Endothelial cell of umbilical vein (primary cell): Measurements from ENCODE around the gene GPR78. TPM values are rescaled to one million over a fixed set of nuclear protein-coding genes. Genes with fewer than 3 reads are reported as not detected.

ENCODE experiments used
- BruUV-seq: library from RNA; stranded (reverse); fragments of 400-500 nt; replicated peaks from 2 replicates; lab custom pipeline; 2021; lab: Mats Ljungman, UMichigan
- CTCF ChIA-PET: fragments of 300-600, 350-600 bp; sonication (Branson Sonifier 250); formaldehyde crosslinking; loops from one replicate; lab custom pipeline; 2021; ENCODE audit warnings: antibody characterized with exemption, inconsistent platforms; lab: Charles Lee
- POLR2A ChIA-PET: fragments of 300-600, 350-600 bp; sonication (Branson Sonifier 250); formaldehyde crosslinking; loops from one replicate; lab custom pipeline; 2021; ENCODE audit warnings: antibody characterized with exemption, inconsistent platforms; lab: Charles Lee
- DNase-seq: peaks from one replicate; pipeline ENCODE4 v3.0.0-alpha.2; 2011; ENCODE audit warnings: low read depth, low spot score
- FAIRE-seq: peaks from 2 replicates; lab custom pipeline; 2011; peaks lifted over from hg19 to GRCh38; lab: Jason Lieb, UNC
- H2AFZ ChIP-seq: 2 replicates; pipeline ENCODE4 v1.6.0; 2012; ENCODE audit warnings: low read depth, low read length, control low read depth, inconsistent platforms
- H3K27ac ChIP-seq: 2 replicates; pipeline ENCODE4 v1.5.1; 2011; ENCODE audit warnings: low read depth, mild to moderate bottlenecking, control low read depth, low read length, moderate library complexity; ENCODE audit not compliant: insufficient read depth
- H3K27me3 ChIP-seq, 2 experiments: 2 replicates each; pipeline versions ENCODE4 v1.6.0 to v1.6.1; 2011; ENCODE audit warnings: low read length in 2 of 2, mixed read lengths in 1 of 2; ENCODE audit not compliant: control insufficient read depth in 2 of 2, insufficient read depth in 2 of 2
- H3K36me3 ChIP-seq, 2 experiments: 2 replicates in 1 of 2; 3 replicates in 1 of 2; pipeline ENCODE4 v1.5.1; 2011; ENCODE audit warnings: low read length in 2 of 2, mild to moderate bottlenecking in 1 of 2, moderate library complexity in 1 of 2; ENCODE audit not compliant: control insufficient read depth in 2 of 2, insufficient read depth in 2 of 2; ENCODE audit errors: extremely low read depth in 1 of 2
- H3K4me1 ChIP-seq: 3 replicates; pipeline ENCODE4 v1.5.1; 2011; ENCODE audit warnings: mild to moderate bottlenecking, low read length; ENCODE audit not compliant: control insufficient read depth, insufficient read depth; ENCODE audit errors: extremely low read depth
- H3K4me2 ChIP-seq: 2 replicates; pipeline ENCODE4 v1.6.1; 2011; ENCODE audit warnings: low read length, control low read depth, mixed read lengths; ENCODE audit not compliant: insufficient read depth
- H3K4me3 ChIP-seq, 3 experiments: fragments of 200-600 bp in 1 of 3; sonication (generic), shearing (Covaris generic) in 1 of 3; replicated peaks in 1 of 3; 2 replicates each; pipeline ENCODE4 v1.5.1; 2011 to 2016; ENCODE audit warnings: control low read depth in 3 of 3, low read length in 3 of 3, mild to moderate bottlenecking in 2 of 3, inconsistent platforms in 1 of 3, low read depth in 1 of 3, moderate library complexity in 1 of 3; ENCODE audit not compliant: insufficient read depth in 1 of 3
- H3K79me2 ChIP-seq: 2 replicates; pipeline ENCODE4 v1.6.0; 2012; ENCODE audit warnings: low read length, inconsistent platforms; ENCODE audit not compliant: control insufficient read depth, insufficient read depth
- H3K9ac ChIP-seq: replicated peaks from 2 replicates; pipeline ENCODE3; 2011; ENCODE audit warnings: low read length, control low read depth; ENCODE audit not compliant: insufficient read depth; ENCODE audit errors: extremely low read depth
- H3K9me1 ChIP-seq: replicated peaks from 3 replicates; pipeline ENCODE4 v1.6.0; 2011; ENCODE audit warnings: mild to moderate bottlenecking, low read length; ENCODE audit not compliant: control insufficient read depth, insufficient read depth; ENCODE audit errors: extremely low read depth
- H3K9me3 ChIP-seq: replicated peaks from 2 replicates; pipeline ENCODE4 v1.5.1; 2012; ENCODE audit warnings: low read length, inconsistent platforms; ENCODE audit not compliant: control insufficient read depth, insufficient read depth
- H4K20me1 ChIP-seq: replicated peaks from 2 replicates; pipeline ENCODE3; 2011; ENCODE audit warnings: mild to moderate bottlenecking, low read length; ENCODE audit not compliant: control insufficient read depth, insufficient read depth; ENCODE audit errors: extremely low read depth
- EZH2 ChIP-seq: IDR thresholded peaks from 2 replicates; pipeline ENCODE4 v1.6.1; 2012; ENCODE audit warnings: borderline replicate concordance, low read depth, mild to moderate bottlenecking, moderate library complexity, low read length, inconsistent platforms; ENCODE audit not compliant: severe bottlenecking
- FOS ChIP-seq: IDR thresholded peaks from 2 replicates; pipeline ENCODE4 v1.6.1; 2011; ENCODE audit warnings: mild to moderate bottlenecking, low read length, moderate library complexity, borderline replicate concordance; ENCODE audit not compliant: insufficient read depth
- GATA2 ChIP-seq: IDR thresholded peaks from 2 replicates; pipeline ENCODE4 v1.7.0; 2011; ENCODE audit warnings: low read depth, mild to moderate bottlenecking, moderate library complexity, mixed read lengths, low read length; ENCODE audit not compliant: insufficient read length, insufficient read depth
- JUN ChIP-seq: IDR thresholded peaks from 2 replicates; pipeline ENCODE4 v1.6.1; 2011; ENCODE audit warnings: borderline replicate concordance, low read depth; ENCODE audit not compliant: insufficient read length, insufficient read depth
- MYC ChIP-seq: IDR thresholded peaks from one replicate; pipeline ENCODE4 v1.6.1; 2011; ENCODE audit warnings: mild to moderate bottlenecking, low read depth, low read length
- POLR2A ChIP-seq: IDR thresholded peaks from 2 replicates; pipeline ENCODE4 v1.6.1; 2012; ENCODE audit warnings: low read depth, mild to moderate bottlenecking, control low read depth, low read length
- POLR2AphosphoS5 ChIP-seq: IDR thresholded peaks from 2 replicates; pipeline ENCODE4 v1.6.1; 2012; ENCODE audit warnings: low read depth, mild to moderate bottlenecking, control low read depth, low read length, moderate library complexity; ENCODE audit not compliant: insufficient read depth
- dilution Hi-C: fragments of 300-500 bp; cut with MboI; formaldehyde crosslinking; loops from one replicate; pipeline ENCODE4 v1.15.0; 2019; ENCODE audit warnings: low sequenced_read_pairs; ENCODE audit not compliant: extremely low pct_ligation_motif_present
- intact Hi-C: fragments of 100-400 bp; cut with micrococcal nuclease; formaldehyde crosslinking; loops from one replicate; pipeline ENCODE4 v1.10.0; 2022
- polyA plus RNA-seq, 4 experiments: library from polyadenylated mRNA; depleted of rRNA in 3 of 4; stranded (reverse) in 3 of 4; unstranded in 1 of 4; fragments of >200 nt; gene quantifications; 2 replicates each; pipeline versions ENCODE4 v1.2.1 to v1.2.3, GENCODE V29; 2011 to 2012; ENCODE audit warnings: missing spikeins in 1 of 4
- total RNA-seq: library from RNA; stranded (reverse); gene quantifications from 2 replicates; pipeline ENCODE4 v1.2.3, GENCODE V29; 2021
- TF ChIP-seq, protein P1 (sequence below): IDR thresholded peaks from 2 replicates; pipeline ENCODE4 v1.6.1; 2011; ENCODE audit not compliant: insufficient read depth, insufficient read length
- TF ChIP-seq, protein P2 (sequence below), 2 donors: IDR thresholded peaks; 1 replicate in 1 of 2; 2 replicates in 1 of 2; pipeline ENCODE4 v1.5.1; 2011; ENCODE audit warnings: low read length in 2 of 2, mild to moderate bottlenecking in 2 of 2, moderate library complexity in 2 of 2, control low read depth in 1 of 2, inconsistent platforms in 1 of 2, low read depth in 1 of 2; ENCODE audit not compliant: insufficient read depth in 1 of 2; ENCODE audit errors: extremely low read depth in 1 of 2

The GPR78 gene
- total and polyA plus RNA-seq, 2 donors (not counting 3 experiments of a cell fraction or from before 2014, with no cell fraction given) = not detected

DNA sequence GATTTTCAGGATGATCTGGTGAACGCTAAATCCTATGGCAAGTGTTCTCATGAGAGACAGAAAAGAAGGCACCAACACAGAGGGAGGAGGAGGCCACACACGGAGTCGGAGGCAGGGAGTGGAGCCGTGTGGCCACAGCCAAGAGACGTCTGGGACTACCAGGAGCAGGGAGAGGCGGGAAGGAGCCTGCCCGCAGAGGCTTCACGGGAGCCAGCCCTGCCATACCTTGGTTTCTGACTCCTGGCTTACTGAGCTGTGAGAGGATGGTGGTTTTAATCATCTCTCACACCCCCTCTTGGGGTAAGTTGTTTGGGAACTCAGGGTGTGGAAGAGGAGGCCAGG lies 33.5 kb upstream of the GPR78 start:
- POLR2A ChIA-PET = no interaction called here
- Histone ChIP-seq H4K20me1 (no peaks in the 10 kb centered on the region), H3K4me3 (no peak overlapping the region), H3K27me3 (no peaks in the 10 kb centered on the region), H3K79me2 (no peaks in the 10 kb centered on the region), H2AFZ (no peak overlapping the region), H3K9me3 (no peaks in the 10 kb centered on the region), H3K4me2 (no peak overlapping the region), H3K36me3 (no peaks in the 10 kb centered on the region), H3K27ac (no peak overlapping the region), H3K9me1 (no peaks in the 10 kb centered on the region), H3K4me1 (no peaks in the 10 kb centered on the region), H3K9ac (no peak overlapping the region)
- FAIRE-seq = no peak
- DNase-seq = no peak
- CTCF ChIA-PET = interaction anchor here (1.0 to 3.5 kb wide), 2 partner anchors 48 to 78 kb away, joined by 3 to 28 read pairs; no protein-coding TSS in a partner anchor
- intact Hi-C loops = loop anchor here (1.0 kb wide), 1 partner anchor 78 kb away; no protein-coding TSS in a partner anchor
- no TSS peak for BruUV-seq
- dilution Hi-C loops = no loop called here
- no peak for TF ChIP-seq MYC
- TF ChIP-seq, protein P1, sequence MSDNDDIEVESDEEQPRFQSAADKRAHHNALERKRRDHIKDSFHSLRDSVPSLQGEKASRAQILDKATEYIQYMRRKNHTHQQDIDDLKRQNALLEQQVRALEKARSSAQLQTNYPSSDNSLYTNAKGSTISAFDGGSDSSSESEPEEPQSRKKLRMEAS = no peak
- TF ChIP-seq GATA2 = no peak
- TF ChIP-seq FOS = no peak
- no peak for TF ChIP-seq POLR2A
- TF ChIP-seq EZH2 = no peak
- TF ChIP-seq JUN = no peak
- TF ChIP-seq, protein P2, sequence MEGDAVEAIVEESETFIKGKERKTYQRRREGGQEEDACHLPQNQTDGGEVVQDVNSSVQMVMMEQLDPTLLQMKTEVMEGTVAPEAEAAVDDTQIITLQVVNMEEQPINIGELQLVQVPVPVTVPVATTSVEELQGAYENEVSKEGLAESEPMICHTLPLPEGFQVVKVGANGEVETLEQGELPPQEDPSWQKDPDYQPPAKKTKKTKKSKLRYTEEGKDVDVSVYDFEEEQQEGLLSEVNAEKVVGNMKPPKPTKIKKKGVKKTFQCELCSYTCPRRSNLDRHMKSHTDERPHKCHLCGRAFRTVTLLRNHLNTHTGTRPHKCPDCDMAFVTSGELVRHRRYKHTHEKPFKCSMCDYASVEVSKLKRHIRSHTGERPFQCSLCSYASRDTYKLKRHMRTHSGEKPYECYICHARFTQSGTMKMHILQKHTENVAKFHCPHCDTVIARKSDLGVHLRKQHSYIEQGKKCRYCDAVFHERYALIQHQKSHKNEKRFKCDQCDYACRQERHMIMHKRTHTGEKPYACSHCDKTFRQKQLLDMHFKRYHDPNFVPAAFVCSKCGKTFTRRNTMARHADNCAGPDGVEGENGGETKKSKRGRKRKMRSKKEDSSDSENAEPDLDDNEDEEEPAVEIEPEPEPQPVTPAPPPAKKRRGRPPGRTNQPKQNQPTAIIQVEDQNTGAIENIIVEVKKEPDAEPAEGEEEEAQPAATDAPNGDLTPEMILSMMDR (IDR thresholded peaks at IDR 0.05; ENCODE audit: extremely low read depth in 1 of 2, insufficient read depth in 1 of 2, low read depth in 1 of 2, low read length in 2 of 2) = no peak
- no peak for TF ChIP-seq POLR2AphosphoS5
